RPMI8226 (cell line): Measurements from ENCODE around the gene CSTPP1.

Experiments used
- DNase-seq: peaks from one replicate; pipeline ENCODE4 v3.0.0-alpha.2; 2015

The CSTPP1 gene

GRCh38 chr11:47166368-47166767 is 229.8 kb downstream of the CSTPP1 start:
- no peak for DNase-seq

- no peak for DNase-seq
Measured at GRCh38 chr11:47171061-47171838, 234.7 kb downstream of the CSTPP1 start.

GRCh38 chr11:47171856-47172255 is 235.3 kb downstream of the CSTPP1 start:
- DNase-seq, result no peak

GRCh38 chr11:47172740-47173336 is 236.3 kb downstream of the CSTPP1 start:
- no peak for DNase-seq

DNA sequence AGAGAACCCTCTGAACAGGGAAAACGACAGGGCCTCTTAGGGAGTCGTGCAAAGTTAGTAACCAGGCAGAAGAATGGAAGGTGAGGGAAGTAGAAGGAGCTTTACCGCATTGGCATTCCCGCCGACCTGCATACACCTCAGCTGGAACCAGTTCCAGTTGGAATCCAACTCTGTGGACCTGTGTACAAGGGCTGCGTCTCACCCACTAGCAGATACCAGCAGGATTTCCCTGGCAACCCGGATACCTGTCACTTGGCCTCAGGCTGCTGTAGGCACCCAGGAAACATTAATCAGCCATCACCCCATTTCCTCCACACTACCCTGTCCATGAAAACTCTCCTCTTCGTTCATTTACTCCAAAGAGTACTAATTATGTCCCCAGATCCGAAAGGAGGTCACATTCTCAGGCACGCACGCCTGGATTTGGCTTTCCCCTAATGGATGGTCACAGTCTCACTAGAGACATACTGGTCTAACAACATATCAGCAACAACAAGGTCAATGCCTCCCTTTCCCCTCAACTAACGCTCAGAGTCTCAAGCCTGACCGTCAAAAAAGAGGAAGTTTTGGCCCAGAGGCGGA is 239.3 kb downstream of the CSTPP1 start:
- DNase-seq, result peak; percentile 76

GRCh38 chr11:47176328-47177228 is 240.0 kb downstream of the CSTPP1 start, which contains the start of gene ARFGAP2:
Gene ARFGAP2, minus strand, starts transcription at chr11:47176879. Its CDS starts 26 bp downstream, at chr11:47176853.
- peak; percentile 99 for DNase-seq

GRCh38 chr11:47177229-47177845 is 240.8 kb downstream of the CSTPP1 start:
- DNase-seq, result peak; percentile 91

DNA sequence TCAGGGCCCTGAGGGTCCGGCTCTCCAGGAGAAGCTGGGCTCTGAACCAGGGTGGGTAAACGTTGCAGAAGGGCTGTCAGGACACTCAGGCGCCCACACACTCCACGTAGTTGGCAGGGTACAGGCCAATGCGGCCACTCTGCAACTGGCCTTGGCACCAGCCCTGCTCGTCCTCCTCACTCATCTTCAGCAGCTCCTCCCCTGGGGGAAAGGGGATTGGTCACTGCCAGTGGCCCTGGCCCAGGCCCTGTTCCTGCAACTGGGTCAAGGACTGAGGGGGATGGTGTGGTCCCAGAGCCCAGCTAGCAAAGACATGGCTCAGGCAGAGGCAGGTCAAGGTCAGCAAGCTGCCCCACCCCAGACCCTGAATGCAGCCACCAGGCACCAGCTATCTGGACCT is 241.3 kb downstream of the CSTPP1 start:
- no peak for DNase-seq

GRCh38 chr11:47178316-47178715 is 241.8 kb downstream of the CSTPP1 start:
- no peak for DNase-seq

GRCh38 chr11:47178737-47179654 is 242.4 kb downstream of the CSTPP1 start:
- no peak for DNase-seq

GRCh38 chr11:47179655-47179991 is 243.1 kb downstream of the CSTPP1 start:
- DNase-seq, result peak; percentile 75

DNA sequence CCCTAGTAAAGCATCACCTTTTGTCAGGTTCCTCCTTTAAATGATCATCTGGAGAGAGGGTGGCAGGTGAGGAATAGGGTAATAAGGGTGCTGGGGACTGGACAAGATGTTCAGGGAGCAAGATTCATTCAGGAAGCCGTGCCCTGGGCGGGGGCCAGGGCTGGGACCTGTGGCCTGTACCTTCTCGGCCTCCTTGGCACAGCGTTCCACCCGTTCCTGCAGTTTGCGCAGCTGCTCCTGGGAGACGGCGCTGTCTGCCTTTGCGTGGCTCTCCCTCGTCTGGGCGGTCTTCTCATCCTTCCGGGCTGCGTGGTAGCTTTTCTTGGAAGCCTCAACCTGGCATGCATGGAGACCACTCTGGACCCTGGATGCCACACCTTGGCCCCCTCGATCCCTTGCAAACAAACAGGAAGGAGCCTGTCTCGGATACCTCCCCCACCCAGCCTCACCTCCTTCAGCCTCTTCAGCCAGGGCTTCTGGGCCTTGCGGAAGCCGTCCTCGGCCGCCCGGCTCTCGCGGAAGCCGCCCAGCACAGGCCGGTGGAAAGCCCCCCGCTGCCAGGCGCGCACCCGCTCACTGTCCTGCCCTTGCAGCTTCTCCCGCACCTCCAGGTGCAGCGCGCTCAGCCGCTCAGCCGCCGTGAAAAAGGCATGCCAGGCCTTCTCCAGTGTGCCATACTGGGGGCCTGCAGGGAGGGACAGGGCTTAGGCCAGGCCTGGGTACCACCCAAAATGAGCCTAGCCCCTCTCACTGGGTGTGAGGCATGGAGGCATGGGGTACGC is 243.6 kb downstream of the CSTPP1 start:
- no peak for DNase-seq

- no peak for DNase-seq
Measured at GRCh38 chr11:47181271-47181670, 244.7 kb downstream of the CSTPP1 start.

- no peak for DNase-seq
Measured at GRCh38 chr11:47182380-47182779, 245.8 kb downstream of the CSTPP1 start.

DNA sequence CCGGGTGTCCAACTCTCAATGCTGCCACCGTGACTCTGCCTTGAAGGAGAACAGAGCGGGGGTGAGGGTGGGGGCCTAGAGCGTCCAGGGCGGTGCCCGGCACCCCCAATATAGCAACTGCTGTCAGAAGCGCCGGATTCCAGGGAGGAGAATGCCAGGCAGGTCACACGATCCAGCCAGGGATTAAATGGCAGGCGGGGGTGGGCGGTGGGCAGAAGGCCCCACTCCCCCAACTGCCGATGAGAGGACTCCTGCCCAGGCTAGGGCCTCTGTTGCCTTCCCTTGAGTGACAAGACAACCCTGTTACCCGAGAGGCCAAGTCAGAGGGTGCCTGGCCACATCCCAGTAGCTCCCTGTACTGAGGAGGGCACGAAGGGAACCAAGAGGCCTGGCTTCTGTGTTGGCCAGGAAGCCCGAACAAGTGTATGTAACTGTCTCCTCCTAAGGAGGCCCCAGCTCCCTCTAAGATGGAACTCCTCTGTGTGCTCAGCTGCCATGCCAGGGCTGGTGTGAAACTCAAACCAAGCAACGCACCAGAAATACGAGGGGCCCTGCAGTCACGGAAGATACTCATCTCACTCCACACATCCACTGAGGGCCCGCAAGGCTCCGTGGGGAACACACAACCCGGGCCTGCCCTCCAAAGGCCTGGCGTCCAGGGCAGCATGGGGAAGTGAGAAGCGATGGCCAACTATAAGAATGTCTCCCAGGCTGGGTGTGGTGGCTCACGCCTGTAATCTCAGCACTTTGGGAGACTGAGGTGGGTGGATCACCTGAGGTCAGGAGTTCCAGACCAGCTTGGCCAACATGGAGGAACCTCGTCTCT is 246.7 kb downstream of the CSTPP1 start:
- no peak for DNase-seq

DNA sequence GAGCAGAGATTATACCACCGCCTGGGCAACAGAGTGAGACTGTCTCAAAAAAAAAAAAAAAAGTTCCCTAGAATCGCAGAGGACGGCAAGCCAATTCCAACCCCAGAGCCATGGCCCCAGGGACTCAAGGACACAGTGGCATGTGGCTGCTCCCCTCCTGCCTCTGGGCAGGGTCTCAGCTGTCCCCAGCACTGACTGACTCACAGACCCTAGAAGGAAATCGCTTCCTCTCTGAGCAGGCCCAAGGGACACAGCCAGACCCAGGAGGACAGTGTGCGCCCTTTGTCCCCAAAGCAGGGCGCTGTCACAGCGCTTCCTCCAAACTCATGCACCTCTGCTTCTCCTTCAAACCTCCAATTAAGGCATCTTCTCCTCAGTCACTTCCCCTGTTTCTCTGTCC is 247.4 kb downstream of the CSTPP1 start:
- no peak for DNase-seq

DNA sequence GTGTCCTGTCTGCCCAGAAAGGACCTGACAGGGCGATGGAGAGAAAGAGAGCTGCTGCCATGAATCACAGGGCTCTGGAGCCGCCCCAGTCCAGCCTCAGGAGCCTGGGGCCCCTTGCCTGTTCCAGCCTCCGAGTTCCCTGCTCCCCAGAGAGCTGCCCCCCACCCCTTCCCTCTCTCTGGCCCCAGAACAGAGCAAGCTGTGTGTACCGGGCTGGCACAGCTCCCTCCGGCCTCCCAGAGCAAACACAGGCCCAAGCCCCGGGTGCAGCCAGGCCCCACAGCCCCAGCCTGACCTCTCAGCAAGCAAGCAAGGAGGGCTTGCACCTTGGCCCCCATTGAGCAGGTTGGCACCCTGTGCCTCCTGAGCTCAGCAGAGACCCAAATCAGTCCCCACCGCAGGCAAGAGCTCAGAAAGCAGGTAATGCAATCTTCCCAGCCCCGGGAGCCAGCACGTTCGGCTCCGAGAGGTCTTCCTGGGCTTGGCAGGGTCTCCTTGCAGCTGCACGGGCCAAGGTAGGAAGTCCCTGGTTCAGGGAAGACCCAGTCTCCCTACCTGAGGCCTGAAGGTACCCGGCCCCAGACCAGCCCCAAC is 248.2 kb downstream of the CSTPP1 start:
- DNase-seq, result no peak

DNA sequence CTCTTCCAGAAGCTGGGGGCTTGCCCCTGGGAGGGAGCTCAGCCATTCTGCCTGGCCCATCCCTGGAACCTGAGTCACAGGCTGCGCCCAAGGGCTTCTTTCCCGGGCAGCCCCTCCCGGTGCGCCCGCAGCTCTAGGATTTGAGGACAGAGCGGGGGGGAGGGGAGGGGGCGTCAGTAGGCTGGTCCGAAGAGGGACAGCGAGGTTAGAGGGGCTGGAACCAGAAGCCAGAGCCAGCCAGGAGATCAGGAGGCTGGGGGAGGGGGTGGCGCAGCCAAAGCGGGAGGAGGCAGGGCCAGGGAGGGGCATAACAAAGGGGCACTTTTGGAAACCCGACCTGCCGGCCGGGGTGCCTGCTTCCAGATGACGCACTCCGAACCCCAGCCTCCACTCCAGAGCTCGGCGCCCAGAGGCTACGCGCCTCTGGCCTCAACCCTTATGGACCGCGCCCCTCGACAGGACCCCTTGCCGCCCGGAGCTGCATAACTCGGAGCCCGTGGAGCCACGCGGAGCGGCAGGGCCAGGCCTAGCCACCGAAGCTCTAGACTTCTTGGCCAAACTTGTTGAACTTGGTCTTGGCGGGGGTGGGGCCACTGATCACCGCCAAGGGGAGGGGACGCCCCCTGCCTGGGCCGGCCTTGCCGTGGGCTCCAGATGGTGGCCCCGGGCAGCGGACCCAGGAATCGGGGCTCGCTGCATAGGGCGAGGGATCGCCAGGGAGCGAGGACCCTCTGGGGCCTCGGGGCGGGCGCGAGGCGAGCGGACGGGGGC is 248.9 kb downstream of the CSTPP1 start:
- peak; percentile 20 for DNase-seq
